ENCODE results near the gene ABL2.

ABL2 gene

GRCh38 chr1:179089827-179090482 is 139.5 kb downstream of the ABL2 start:
- no peak for DNase-seq

GRCh38 chr1:179087665-179088064 is 141.8 kb downstream of the ABL2 start:
- DNase-seq = no peak

- DNase-seq = no peak
Measured at GRCh38 chr1:179083533-179083932, 145.9 kb downstream of the ABL2 start.

GRCh38 chr1:179082999-179083335 is 146.5 kb downstream of the ABL2 start:
- no peak for DNase-seq

- DNase-seq = peak in 1 of 2 experiments; percentile 45
Measured at GRCh38 chr1:179082333-179082998, 147.0 kb downstream of the ABL2 start.

GRCh38 chr1:179081687-179082332 is 147.7 kb downstream of the ABL2 start, which contains the start of gene TOR3A:
TSS of gene TOR3A (plus strand) at chr1:179082070. CDS start at chr1:179082129, 59 bp downstream.
- DNase-seq = peak; percentile 51 to 77

GRCh38 chr1:179080866-179081686 is 148.4 kb downstream of the ABL2 start:
- no peak for DNase-seq

GRCh38 chr1:179079113-179079761 is 150.2 kb downstream of the ABL2 start:
- DNase-seq = peak; percentile 11 to 68

GRCh38 chr1:179077396-179077795 is 152.1 kb downstream of the ABL2 start:
- no peak for DNase-seq

- no peak for DNase-seq
Measured at GRCh38 chr1:179066471-179066870, 163.0 kb downstream of the ABL2 start.

- no peak for DNase-seq
Measured at GRCh38 chr1:179061360-179062282, 167.9 kb downstream of the ABL2 start.

GRCh38 chr1:179058487-179059483 is 170.7 kb downstream of the ABL2 start:
- no peak for DNase-seq

- DNase-seq = no peak
Measured at GRCh38 chr1:179055937-179056336, 173.5 kb downstream of the ABL2 start.

- no peak for DNase-seq
Measured at GRCh38 chr1:179053486-179053885, 176.0 kb downstream of the ABL2 start.

GRCh38 chr1:179052776-179053175 is 176.7 kb downstream of the ABL2 start:
- no peak for DNase-seq

All from NCI-H524 (cell line).